GM08714 (cell line): Measurements from ENCODE around the gene ATP2A3.

Experiments used
- H3K4me3 ChIP-seq: fragments of 200-500 bp; sonication (Bioruptor generic); 2 replicates; pipeline ENCODE4 v1.5.1; 2014; ENCODE audit warnings: mild to moderate bottlenecking, low read length, inconsistent platforms
- ZNF274 ChIP-seq: IDR thresholded peaks from 2 replicates; pipeline ENCODE4 v1.6.1; 2012; ENCODE audit warnings: mild to moderate bottlenecking, low read depth, low read length

The ATP2A3 gene

DNA sequence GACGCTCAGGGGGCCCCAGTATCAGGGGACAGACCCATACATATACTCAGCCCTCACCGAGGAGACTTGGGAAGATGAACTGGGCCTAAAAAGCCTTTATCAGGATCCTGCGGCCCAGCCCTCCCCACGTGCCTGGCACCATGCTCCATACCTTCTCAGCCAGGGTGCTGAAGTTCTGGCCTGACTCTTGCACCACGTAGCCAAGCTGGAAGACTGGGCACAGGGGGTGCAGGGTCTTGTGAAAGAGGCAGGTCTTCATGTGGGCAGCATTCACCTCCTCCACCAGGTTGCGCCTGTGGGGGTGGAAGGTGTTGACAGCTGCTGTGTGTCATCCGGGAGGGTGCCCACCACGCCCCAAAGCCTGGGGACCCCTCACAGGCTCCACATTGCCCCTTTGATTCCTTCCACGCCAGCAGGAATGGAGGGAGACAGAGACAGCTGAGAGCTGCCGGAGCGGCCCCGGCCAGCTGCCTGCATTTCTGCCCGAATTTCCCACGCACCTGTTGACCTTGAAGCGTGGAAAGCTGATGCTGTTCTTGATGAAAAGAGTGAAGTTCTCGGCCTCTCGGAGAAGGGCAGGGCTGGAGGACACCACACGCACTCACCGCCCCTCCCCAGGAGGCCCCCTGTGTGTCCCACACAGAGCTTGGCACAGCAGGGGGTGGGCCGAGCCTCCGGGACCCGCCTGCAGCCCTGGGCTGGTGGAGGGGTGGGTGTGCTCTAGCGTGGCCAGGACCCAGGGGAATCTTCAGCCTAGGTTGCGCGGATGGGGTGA, 61.0 kb downstream of the ATP2A3 start:
- H3K4me3 ChIP-seq: no peak overlapping the region

DNA sequence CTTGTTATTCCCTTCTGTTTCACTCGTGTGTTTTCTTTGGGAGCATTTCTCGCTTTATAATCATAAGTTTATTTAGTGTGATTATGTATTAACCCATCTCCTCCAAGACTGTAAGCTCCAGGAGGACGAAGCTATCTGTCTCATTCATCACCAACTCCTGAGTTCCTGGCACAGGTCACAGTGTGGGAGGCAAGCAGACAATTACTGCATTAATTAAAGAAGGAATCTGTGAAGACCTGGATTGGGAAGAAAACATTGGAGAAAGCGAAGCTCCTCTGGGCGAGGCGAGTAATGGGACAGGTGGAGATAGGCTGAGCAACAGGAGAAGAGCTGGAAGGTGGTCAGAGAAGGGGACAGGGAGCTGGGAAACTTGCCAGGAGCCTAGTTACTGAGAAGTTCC, 63.6 kb downstream of the ATP2A3 start:
- no peak overlapping the region for H3K4me3 ChIP-seq
- TF ChIP-seq ZNF274: no peak

More for the DNA sequence above, 61.0 kb downstream of the ATP2A3 start:
- TF ChIP-seq ZNF274: no peak

DNA sequence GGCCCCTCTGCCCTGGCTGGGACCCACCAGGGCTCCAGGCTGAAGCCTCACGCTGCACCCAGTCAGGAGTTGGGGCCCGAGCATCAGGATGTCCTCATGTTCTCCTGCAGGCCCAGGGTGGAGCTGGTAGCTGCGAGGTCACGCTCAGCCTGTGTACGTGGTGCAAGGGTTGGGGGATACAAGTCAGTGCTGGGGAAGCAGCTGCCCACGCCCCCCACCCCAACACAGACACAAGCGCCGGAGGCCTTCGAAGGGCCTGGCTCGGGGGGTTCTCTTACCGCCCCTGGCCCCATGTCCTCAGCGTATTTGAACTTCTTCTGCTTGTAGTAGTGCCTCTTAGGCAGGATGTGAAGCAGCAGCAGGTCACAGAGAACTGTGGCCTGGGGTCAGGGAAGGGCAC, 66.5 kb downstream of the ATP2A3 start:
- TF ChIP-seq ZNF274: no peak
- no peak overlapping the region for H3K4me3 ChIP-seq

DNA sequence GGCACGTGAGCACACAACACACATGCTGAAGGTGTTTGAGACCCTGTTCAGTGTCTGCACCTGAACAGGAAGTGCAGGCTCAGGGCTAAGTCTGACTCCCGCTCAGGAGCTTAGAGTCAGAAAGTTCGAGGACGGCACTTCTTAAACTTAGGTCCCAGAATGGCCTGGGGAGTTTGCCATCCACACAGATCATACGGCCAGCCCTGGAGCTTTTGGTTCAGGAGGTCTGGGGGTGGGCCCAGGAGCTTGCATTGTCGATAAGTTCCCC, 67.3 kb downstream of the ATP2A3 start:
- TF ChIP-seq ZNF274: no peak
- H3K4me3 ChIP-seq: no peak overlapping the region

DNA sequence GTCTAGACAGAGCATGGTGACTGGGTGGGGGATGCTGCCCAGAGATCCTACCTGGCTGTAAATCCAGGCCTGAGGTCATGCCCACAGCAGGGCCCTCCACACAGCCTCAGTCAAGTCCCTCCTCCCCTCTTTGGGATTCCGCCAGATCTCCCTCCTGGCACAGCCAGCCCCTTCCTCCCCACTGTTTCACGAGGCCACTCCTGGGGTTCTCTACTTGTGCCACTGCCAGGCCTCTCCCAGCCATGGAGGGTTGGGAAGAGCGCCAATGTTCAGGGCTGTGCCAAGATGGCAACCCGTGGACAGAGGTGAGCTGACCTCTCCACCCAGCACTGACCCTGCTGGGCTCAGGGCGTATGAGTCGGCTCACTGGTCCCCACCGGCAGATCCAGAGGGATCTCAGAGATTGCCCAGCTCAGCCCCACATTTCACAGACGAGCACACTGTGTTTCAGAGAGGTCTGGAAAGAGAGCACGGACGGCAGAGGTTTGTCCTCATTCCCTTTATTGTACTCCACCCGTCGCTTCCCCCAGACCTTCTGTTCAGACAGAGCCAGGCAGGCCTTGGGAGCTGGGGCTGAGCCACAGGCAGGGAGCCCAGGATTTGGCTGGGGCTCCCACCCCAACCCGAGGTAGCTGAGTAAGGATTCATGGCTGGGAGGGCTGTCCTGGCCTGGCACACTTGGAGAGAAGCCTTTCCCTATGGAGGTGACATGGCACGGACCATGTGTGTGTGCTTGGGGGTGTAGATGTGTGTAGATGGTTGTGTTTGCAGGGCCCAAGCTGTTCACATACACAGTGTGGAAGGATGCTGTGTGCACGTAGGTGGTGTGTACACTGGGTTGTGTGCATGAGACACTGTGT, 67.9 kb downstream of the ATP2A3 start:
- TF ChIP-seq ZNF274: no peak
- no peak overlapping the region for H3K4me3 ChIP-seq

DNA sequence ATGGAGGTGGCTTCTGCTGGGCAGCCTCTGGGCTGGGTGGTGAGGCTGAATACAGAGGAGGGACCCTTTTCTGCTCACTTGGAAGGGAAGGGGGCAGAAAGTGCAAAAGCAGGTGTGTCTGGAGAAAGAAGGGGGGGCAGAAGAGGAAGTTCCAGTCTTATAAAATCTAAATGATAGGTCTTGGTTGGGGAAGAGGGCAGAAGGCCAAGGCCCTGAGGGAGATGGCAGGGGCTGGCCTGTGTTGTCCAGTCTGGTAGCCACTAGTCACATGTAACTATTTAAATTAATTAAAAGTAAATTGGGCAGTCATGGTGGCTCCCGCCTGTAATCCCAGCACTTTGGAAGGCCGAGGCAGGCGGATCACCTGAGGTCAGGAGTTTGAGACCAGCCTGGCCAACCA, 68.9 kb downstream of the ATP2A3 start:
- no peak for TF ChIP-seq ZNF274

DNA sequence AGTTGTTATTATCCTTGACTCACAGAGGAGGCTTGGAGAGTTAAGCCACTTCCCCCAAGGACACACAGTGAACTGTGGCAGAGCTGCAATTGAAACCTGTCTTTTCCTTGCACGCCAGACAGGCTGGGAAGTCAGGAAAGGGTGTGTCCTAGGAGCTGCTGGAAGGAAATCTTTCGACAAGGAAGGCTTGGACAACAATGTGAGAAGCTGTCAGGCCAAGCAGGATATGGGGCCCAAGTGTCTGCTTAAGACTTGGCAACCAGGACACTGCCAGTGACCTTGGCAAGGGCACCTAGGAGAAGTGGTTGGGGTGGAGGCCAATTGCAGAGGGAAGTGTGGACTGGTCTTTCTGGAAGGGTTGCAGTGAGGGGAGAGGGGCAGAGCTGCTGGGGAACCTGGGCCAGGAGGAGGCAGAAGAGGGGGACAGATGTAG, 69.3 kb downstream of the ATP2A3 start:
- no peak for TF ChIP-seq ZNF274
- no peak overlapping the region for H3K4me3 ChIP-seq

More for the DNA sequence above, 68.9 kb downstream of the ATP2A3 start:
- H3K4me3 ChIP-seq: no peak overlapping the region

DNA sequence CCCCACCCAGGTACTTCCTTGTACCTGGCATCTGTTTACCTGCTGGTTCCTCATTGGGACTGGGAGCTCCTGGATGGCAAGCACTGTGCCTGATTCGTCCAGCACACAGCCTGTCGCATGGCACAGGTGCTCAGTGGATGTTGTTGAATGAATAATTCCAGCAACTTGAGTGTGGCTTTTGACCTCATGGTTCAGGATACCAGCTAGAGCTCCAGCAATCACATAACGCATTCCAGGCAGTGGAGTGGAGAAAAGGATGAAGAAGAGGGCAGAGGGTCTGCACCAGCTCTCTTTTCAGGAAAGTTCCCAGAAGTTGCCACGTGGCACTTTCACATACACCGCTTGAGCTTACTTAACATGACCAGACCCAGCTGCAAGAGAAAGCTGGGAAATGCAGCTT, 70.0 kb downstream of the ATP2A3 start:
- no peak overlapping the region for H3K4me3 ChIP-seq
- no peak for TF ChIP-seq ZNF274

DNA sequence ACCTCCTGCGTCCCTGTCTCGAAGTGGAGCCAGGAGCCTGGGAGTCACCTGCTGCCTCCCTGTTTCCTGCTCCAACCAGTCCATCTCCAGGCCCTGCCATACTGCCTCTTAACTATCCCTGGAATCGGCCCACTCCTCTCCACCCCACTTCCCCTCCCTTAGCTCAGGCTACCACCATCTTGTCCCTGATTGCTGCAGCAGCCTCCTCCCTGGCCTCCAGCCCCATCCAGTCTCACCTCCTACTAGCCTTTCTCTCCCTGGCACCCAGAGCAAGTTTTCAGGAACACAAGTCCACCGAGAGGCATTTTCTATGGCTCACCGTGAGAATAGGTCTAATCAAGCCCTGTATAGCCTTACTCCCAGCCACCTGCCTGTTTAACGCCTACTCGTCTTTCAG, 70.5 kb downstream of the ATP2A3 start:
- no peak for TF ChIP-seq ZNF274
- H3K4me3 ChIP-seq: no peak overlapping the region; the same call in 1 of the 2 replicates

DNA sequence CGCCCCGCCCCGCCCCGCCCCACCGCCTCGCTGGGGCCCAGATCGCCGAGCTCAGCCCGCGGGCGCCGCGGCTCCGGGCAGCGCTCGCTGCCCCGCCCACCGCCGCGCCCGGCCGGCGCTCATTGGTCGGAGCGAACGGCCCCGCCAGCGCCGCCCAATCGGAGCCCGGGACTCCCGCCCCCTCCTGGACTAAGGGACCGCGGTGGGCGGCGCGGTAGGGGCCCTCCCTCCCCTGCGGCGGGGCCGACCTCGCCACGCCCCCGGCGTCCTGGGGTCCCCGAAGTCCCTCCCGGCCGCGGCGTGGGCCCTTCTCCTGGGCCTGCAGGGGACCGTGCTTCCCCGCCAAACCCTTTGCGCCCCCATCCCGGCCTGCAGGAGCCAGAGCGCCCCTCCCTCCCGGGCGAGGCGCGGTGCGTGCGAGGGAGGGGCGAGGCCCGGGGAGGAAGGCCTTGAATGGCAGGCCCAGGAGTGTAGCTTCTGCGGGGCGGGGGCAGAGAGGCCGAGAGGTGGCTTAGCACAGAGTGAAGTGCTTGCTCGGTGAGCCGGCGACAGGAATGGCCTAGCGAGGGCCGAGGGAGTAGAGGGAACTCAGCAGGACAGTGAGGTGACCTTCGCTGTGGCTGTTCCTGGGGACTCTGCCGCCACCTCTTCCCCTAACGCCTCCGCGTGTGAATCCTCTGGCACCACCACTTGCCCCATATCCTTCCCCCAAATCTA, 71.1 kb downstream of the ATP2A3 start, which contains the start of gene CAMKK1:
CAMKK1 (minus strand) TSS at position 51 of the 717 bp plus-strand sequence. CDS start 7,366 bp downstream, outside the sequence.
- TF ChIP-seq ZNF274: no peak

DNA sequence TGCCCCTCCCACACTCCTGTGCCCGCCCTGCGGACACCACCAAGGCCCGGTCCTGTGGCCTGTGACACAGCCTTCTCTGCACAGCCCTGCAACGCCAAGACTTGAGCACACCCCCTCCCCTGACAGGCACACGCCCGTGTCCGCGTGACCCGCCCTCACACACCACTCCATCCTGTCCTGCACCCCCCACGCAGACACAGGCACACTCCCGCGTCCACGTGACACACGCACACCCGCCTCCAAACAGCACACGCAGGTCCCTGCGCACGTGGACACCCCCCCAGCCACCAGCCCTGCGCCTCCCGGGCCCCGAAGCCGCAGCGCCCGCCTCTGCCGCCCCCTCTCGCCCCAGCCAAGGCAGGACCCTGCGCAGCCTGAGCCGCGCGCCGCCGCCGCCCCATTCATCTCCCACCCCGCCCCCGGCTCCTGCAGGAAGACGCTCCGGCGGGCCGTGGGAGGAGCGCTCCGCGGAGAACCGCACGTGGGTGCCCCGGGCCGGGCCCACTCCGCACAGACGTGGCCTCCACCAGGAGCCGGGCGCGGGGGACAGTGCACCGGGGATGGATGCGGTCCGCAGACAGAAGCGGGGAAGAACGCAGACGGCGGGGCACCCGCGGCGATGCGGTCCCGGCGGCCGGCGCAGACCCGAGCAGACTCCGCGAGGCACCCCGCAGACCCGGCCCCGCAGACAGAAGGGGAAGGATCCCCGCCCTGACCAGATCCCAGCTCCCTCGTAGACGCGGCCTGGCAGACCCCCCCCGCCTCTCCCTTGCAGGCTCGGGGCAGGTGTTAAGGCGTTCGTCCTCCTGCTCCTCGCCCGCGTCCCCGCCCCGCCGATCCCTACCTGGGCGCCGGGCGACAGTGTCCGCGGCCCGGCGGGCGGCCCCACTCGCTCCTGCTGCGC, 71.9 kb downstream of the ATP2A3 start:
- TF ChIP-seq ZNF274: no peak
- peak overlapping the region; percentile 58; the same call in 1 of the 2 replicates for H3K4me3 ChIP-seq

More for the DNA sequence above, 71.1 kb downstream of the ATP2A3 start, which contains the start of gene CAMKK1:
- peak within 1 kb of the TSS; percentile 58; the same call in 1 of the 2 replicates for H3K4me3 ChIP-seq

DNA sequence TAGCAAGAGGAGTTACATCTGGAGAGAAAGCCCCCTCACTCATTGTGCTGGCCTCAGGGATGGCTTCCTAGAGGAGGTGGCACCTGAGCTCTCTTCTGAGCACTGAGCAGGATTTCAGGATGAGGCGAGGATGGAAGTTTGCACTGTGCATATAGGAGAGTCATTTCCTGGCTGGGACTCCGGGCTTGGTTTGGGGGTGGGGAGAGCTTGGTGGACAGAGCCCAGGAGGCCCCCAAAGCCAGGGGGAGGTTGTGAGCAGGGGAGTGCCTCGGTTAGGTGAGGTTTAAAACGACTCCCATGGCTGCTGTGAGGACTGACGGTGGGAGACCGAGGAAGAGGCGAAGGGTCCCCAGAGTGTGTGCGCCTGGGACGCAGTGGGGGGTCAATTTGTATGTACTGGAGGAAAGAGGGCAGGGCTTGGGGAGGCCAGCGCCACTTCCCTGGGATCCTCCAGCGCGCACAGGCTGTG, 72.6 kb downstream of the ATP2A3 start:
- H3K4me3 ChIP-seq: no peak overlapping the region
- TF ChIP-seq ZNF274: no peak

DNA sequence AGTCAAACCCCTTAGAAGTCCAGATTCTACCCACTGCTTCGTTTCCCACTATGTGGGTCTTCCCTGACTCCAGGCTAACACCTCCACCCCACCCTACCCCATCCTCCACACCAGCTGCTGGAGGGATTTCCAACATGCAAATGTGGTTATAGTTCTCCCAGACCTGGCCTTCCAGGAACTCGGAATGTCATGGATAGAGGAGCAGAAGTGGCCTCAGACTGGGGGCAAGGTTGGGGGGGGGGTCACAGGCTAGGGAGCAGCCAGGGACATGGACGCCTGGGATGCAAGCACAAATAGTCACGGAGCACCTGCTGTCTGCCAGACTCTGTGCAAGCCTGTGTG, 73.4 kb downstream of the ATP2A3 start:
- no peak overlapping the region for H3K4me3 ChIP-seq
- no peak for TF ChIP-seq ZNF274

DNA sequence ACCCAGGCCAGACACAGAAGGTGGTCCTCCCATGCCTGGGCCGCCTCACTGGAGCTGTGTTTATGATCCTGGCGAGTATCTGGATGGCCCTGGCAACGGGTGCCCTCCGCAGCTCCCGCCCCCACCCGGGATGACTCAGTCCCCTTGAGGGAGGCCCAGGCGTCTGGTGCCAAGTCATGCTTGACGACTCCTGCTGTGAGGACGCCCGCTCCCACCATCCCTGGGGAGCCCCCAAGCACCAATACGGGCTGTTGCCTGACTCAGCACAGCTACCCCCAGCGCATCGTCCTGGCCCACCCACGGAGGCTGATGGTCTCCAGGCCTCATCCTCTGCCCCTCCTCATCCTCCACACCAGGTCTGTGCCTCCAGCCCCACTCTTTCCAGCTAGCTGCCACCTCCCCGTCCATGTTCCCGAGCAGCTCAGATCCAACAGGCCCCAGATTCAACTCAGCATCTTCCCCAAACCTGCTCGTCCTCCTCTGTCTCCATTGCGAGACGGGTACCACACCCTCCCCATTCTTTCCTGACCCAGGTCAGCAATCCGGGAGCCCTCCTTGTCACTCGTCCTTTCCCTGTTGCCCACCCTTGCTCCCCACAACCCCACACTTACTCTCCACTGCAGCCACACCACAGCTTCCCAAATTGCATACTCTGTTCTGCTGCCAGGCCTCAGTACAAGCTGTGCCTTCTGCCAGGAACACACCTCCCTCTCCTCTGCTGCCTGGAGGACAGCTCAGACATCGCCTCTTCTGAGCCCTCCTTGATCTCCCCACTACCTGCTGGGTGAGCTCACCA, 74.0 kb downstream of the ATP2A3 start:
- no peak overlapping the region for H3K4me3 ChIP-seq
- no peak for TF ChIP-seq ZNF274
